Mucosa of stomach (tissue), 1 donor: ENCODE measurements around the gene APBA1.

Experiments
- H3K27me3 ChIP-seq: one replicate; pipeline ENCODE4 v1.7.0; 2013; ENCODE audit warnings: mild to moderate bottlenecking, low read length; ENCODE audit not compliant: control insufficient read depth, insufficient read depth
- H3K36me3 ChIP-seq: one replicate; pipeline ENCODE4 v1.7.0; 2013; ENCODE audit warnings: low read length; ENCODE audit not compliant: control insufficient read depth, insufficient read depth
- H3K4me1 ChIP-seq: one replicate; pipeline ENCODE4 v1.7.0; 2013; ENCODE audit warnings: mild to moderate bottlenecking, low read length; ENCODE audit not compliant: control insufficient read depth, insufficient read depth
- H3K4me3 ChIP-seq: one replicate; pipeline ENCODE4 v1.7.0; 2013; ENCODE audit warnings: low read length
- H3K9ac ChIP-seq: one replicate; pipeline ENCODE4 v1.7.0; 2013; ENCODE audit warnings: mild to moderate bottlenecking, low read length, moderate library complexity
- H3K9me3 ChIP-seq: one replicate; pipeline ENCODE4 v1.7.0; 2013; ENCODE audit warnings: mild to moderate bottlenecking, low read length, moderate library complexity; ENCODE audit not compliant: control insufficient read depth
- donor health status: Pancreatic carcinoma.

The APBA1 gene

GRCh38 chr9:69671879-69672595 lies at the start of gene APBA1:
Gene APBA1, minus strand, starts transcription at chr9:69672371.
- Histone ChIP-seq H3K27me3 (peaks cover 26% of the 10 kb centered on the region), H3K4me1 (peaks cover 7% of the 10 kb centered on the region), H3K9ac (peak within 1 kb of the TSS; percentile 58), H3K9me3 (no peaks in the 10 kb centered on the region), H3K36me3 (no peaks in the 10 kb centered on the region), H3K4me3 (peak within 1 kb of the TSS; percentile 43)

- Histone ChIP-seq H3K9ac (no peak overlapping the region), H3K4me3 (no peak overlapping the region), H3K36me3 (no peaks in the 10 kb centered on the region), H3K4me1 (no peaks in the 10 kb centered on the region), H3K27me3 (no peaks in the 10 kb centered on the region), H3K9me3 (no peaks in the 10 kb centered on the region)
Measured at GRCh38 chr9:69719983-69720382, 47.8 kb upstream of the APBA1 start.

GRCh38 chr9:69719367-69719766 lies 47.2 kb upstream of the APBA1 start:
- Histone ChIP-seq H3K36me3 (no peaks in the 10 kb centered on the region), H3K4me3 (no peak overlapping the region), H3K4me1 (no peaks in the 10 kb centered on the region), H3K9me3 (no peaks in the 10 kb centered on the region), H3K9ac (no peak overlapping the region), H3K27me3 (no peaks in the 10 kb centered on the region)

- Histone ChIP-seq H3K4me1 (no peaks in the 10 kb centered on the region), H3K27me3 (no peaks in the 10 kb centered on the region), H3K9me3 (no peaks in the 10 kb centered on the region), H3K36me3 (no peaks in the 10 kb centered on the region), H3K9ac (no peak overlapping the region), H3K4me3 (no peak overlapping the region)
Measured at GRCh38 chr9:69718218-69718617, 46.0 kb upstream of the APBA1 start.

GRCh38 chr9:69715825-69716224 lies 43.7 kb upstream of the APBA1 start:
- Histone ChIP-seq H3K9ac (no peak overlapping the region), H3K4me1 (no peaks in the 10 kb centered on the region), H3K36me3 (no peaks in the 10 kb centered on the region), H3K27me3 (no peaks in the 10 kb centered on the region), H3K4me3 (no peak overlapping the region), H3K9me3 (no peaks in the 10 kb centered on the region)

GRCh38 chr9:69715096-69715495 lies 42.9 kb upstream of the APBA1 start:
- H3K9me3 ChIP-seq: no peaks in the 10 kb centered on the region
- no peaks in the 10 kb centered on the region for H3K27me3 ChIP-seq
- H3K4me3 ChIP-seq: no peak overlapping the region
- no peaks in the 10 kb centered on the region for H3K36me3 ChIP-seq
- H3K9ac ChIP-seq: no peak overlapping the region
- no peaks in the 10 kb centered on the region for H3K4me1 ChIP-seq

- no peak overlapping the region for H3K9ac ChIP-seq
- H3K4me3 ChIP-seq: no peak overlapping the region
- no peaks in the 10 kb centered on the region for H3K9me3 ChIP-seq
- no peaks in the 10 kb centered on the region for H3K4me1 ChIP-seq
- no peaks in the 10 kb centered on the region for H3K36me3 ChIP-seq
- no peaks in the 10 kb centered on the region for H3K27me3 ChIP-seq
Measured at GRCh38 chr9:69697475-69697874, 25.3 kb upstream of the APBA1 start.

GRCh38 chr9:69696802-69697201 lies 24.6 kb upstream of the APBA1 start:
- H3K9ac ChIP-seq: no peak overlapping the region
- no peaks in the 10 kb centered on the region for H3K4me1 ChIP-seq
- no peaks in the 10 kb centered on the region for H3K9me3 ChIP-seq
- H3K27me3 ChIP-seq: no peaks in the 10 kb centered on the region
- H3K36me3 ChIP-seq: no peaks in the 10 kb centered on the region
- no peak overlapping the region for H3K4me3 ChIP-seq

GRCh38 chr9:69689991-69690538 lies 17.9 kb upstream of the APBA1 start:
- Histone ChIP-seq H3K4me3 (no peak overlapping the region), H3K36me3 (no peaks in the 10 kb centered on the region), H3K9ac (no peak overlapping the region), H3K27me3 (no peaks in the 10 kb centered on the region), H3K4me1 (no peaks in the 10 kb centered on the region), H3K9me3 (no peaks in the 10 kb centered on the region)

GRCh38 chr9:69683927-69684326 lies 11.8 kb upstream of the APBA1 start:
- Histone ChIP-seq H3K4me1 (no peaks in the 10 kb centered on the region), H3K27me3 (no peaks in the 10 kb centered on the region), H3K4me3 (no peak overlapping the region), H3K36me3 (no peaks in the 10 kb centered on the region), H3K9ac (no peak overlapping the region), H3K9me3 (no peaks in the 10 kb centered on the region)

GRCh38 chr9:69678843-69679538 lies 6.8 kb upstream of the APBA1 start:
- no peaks in the 10 kb centered on the region for H3K36me3 ChIP-seq
- H3K27me3 ChIP-seq: no peaks in the 10 kb centered on the region
- no peak overlapping the region for H3K4me3 ChIP-seq
- no peak overlapping the region for H3K9ac ChIP-seq
- no peaks in the 10 kb centered on the region for H3K9me3 ChIP-seq
- H3K4me1 ChIP-seq: no peaks in the 10 kb centered on the region

- Histone ChIP-seq H3K27me3 (no peaks in the 10 kb centered on the region), H3K36me3 (no peaks in the 10 kb centered on the region), H3K9ac (no peak overlapping the region), H3K9me3 (no peaks in the 10 kb centered on the region), H3K4me1 (peaks cover 4% of the 10 kb centered on the region), H3K4me3 (no peak overlapping the region)
Measured at GRCh38 chr9:69677931-69678330, 5.8 kb upstream of the APBA1 start.
